Muscle of arm (tissue), 12 donors: ENCODE data around the gene PRKCE. TPM values are rescaled to one million over a fixed set of nuclear protein-coding genes. Genes with fewer than 3 reads are reported as not detected.

ENCODE experiments used
- DNase-seq: peaks from one replicate; pipeline ENCODE4 v3.0.0-alpha.2; 2013
- polyA plus RNA-seq, 12 donors: library from polyadenylated mRNA; unstranded; fragments of 120-200 nt; gene quantifications; one replicate each; pipeline ENCODE4 v1.2.1, GENCODE V29; 2013; ENCODE audit not compliant: insufficient read length in 12 of 12

The PRKCE gene
- polyA plus RNA-seq, 12 donors = 4.5 to 17.3 (median 5.4) TPM; not detected in 1

DNA sequence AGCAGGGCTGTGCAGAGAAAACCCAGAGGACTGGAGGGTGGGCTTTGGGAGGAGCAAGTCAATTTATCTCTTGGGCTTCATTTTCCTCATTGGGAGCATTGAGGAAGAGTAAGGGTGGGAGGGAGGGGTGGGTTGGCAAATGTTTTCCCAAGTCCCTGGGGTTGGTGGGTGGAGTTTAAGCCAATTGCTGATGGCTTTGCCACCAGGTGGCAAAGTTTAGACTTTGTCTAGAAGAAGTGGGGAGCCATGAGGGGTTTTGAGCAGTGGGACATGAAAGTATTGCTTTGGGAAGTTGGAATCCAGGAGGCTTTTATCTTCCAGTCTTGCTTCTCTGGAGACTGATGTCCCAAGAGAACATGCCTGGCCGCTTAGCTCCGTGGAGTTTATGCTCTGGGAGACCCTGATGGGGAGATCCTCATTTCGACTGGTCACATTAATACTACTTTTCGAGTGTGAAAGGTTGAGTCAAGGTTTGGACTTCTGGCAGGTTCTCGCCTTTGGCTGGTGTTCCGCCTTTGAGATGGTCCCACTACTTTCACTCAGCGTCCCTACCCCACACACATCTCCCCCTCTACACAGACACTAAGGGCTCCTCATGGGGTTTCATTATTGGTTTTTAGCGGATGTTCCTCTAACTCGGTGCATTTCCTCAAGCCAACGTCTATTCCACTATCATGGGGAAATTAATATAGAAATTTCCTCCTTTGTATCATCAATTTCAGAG lies 126.7 kb downstream of the PRKCE start:
- no peak for DNase-seq

DNA sequence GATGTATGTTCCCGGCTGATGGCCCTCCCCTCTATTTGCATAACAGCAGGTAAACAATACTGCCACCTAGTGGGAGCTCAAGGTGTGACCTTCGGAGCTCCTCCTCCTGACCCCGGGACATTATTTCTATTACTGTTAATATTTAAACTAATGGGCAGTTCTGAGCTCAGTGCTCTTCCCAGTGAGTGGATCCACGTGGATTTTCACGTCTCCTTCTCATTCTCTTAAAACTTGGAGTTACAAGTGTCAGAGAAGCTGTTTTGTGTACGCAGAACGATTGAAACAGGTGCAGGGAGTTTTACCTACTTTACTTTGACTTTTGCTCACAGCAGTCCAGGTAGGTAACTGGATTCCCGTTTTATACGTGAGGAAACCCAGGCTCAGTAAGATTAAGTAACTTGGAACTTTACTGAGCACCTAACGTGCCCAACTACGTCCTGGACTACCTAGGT lies 127.3 kb downstream of the PRKCE start:
- peak; percentile 53 for DNase-seq

DNA sequence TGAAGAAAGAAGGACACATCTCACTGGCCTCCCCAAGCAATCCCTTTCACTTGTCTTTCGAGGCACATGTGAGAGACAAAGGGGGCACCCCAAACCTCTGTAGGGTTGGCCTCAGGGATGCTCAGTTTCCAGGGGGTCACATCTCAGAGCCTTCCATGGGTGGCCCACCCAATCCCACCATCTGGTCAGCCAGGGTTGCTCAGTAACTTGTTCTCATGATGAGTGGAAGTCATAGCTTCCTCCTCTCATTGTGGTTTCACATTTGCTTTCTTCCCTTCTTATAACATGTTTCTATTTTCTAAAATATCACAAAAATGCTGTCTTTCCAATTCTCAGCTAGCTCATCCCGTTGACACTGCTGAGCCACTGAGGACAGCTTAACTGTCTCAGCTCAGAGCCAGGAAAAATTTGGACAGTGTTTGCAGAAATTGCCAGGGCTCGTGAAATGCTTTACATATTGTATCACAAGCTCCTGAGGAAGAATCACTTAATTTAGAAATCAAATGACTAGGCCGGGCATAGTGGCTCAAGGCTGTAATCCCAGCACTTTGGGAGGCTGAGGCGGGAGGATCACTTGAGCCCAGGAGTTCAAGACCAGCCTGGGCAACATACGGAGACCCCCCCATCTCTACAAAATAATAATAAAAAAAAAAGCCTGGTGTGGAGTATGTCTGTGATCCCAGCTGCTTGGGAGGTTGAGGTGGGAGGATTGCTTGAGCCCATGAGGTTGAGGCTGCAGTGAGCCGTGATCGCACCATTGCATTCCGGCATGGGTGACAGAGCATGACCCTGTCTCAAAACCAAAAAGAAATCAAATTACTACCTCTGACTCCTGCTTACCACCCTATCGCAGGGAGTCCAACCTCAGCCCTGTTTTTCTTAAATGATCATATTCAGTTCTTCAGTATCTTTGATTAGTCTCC lies 129.3 kb downstream of the PRKCE start:
- DNase-seq = no peak

DNA sequence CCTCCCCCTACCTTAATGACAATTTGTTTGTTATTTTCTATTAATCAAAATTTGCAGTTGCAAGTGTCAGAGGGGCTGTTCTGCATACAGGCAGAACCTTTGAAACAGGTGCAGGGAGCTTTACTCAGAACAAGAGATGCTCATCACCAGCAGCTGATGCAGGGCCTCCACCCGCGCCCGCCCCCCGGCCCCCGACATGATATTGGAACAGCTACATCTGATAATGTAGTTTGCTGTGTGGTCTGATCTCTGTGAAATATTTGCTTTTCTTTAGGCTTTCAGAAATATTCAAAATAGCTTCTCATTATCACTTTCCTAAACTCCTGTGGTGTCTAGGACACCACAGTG lies 130.0 kb downstream of the PRKCE start:
- DNase-seq = no peak

DNA sequence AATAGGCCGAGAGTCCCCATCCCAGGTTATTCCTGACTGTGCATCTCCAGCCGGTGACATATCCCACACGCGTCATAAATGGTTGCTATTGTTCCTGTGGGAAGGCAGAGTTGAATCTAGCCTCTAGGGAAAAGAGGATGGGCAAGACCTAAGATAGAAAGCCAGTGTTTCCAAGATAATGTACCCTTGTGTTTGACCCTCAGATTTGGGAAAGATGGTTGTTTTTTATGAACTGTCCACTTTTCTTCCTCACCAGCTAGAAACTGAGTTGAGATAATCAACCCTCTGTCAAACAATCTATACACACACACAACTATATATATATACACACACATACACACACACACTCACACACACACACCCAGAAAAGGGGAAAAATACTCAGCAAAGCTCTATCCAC lies 131.0 kb downstream of the PRKCE start:
- DNase-seq = no peak

DNA sequence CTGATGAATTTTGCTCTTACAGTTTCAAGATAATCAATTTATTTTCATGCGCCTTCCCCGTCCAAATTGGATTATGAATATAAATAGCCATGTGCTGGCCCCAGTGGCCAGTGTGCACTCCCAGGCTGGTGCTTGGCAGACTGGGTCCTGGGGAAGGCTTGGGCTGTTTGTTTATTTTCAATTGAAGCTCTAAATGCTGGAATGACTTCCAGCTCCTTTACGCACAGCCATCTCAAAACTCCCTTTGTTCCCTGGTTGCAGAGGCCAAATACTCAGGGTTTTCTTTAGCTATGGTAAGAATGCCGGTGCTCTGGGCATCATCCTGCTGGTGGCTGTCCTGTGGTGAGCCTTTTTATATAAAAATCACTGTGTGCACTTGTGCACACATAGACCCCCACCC lies 131.5 kb downstream of the PRKCE start:
- no peak for DNase-seq

DNA sequence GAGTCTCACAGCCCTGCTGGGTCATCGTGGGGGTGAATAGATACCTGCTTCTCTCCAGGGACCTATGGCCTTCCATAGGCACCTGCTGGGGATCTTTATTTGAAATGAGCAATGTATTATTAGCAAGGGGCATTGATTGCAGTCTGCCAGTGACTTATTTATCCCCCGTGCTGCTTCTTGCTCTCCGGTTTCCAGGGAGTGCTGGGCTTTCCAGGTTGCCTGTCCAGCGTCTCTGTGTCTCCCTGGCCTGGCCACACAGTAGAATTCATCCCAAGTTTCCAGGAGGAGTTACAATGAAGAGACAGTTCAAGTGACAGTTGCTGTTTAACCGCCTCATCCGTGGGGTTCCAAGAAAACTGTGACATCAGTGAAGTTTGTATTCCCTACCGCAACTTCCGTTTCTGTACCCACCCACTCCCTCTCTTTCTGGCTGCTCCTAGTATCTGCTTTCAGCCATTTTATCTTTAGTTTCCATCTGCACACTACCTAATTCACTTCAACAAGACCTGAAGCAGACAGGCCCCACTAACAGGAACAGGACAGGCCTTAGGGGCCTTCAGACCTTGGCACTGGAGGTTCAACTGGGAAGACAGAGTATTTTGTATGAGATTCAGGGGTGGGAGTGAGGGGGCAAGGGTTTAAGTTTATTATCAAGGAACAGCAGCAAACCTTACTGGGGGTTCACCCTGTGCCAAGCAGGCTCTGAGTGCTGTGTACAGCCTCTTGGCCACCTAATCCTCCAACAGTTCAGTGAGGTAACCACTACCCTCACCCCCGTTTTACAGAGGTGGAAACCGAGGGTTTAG lies 134.8 kb downstream of the PRKCE start:
- DNase-seq = no peak

DNA sequence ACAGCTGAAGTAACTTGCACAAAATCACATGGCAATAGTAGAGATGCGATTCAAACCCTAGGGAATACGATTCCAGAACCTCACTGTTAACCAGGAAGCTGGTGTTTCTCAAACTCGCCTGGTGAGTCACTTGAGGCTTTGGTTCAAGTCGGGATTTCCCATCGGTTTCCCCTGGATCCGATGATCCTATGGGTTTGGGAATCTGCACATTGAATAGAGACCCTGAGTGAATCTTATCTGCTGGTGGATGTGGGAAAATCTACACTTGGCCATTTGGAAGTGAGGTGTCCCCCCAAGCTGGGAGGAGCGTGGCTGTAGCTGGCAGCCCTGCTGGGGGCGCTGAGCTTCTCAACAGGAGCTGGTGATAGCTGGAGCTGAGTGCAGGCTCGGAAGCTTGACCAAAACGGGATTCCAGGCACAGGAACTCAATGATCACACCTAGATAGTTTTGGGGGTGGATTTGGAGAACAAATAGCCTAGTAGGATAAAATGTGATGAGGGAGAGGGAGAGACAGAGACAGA lies 135.4 kb downstream of the PRKCE start:
- DNase-seq = no peak

DNA sequence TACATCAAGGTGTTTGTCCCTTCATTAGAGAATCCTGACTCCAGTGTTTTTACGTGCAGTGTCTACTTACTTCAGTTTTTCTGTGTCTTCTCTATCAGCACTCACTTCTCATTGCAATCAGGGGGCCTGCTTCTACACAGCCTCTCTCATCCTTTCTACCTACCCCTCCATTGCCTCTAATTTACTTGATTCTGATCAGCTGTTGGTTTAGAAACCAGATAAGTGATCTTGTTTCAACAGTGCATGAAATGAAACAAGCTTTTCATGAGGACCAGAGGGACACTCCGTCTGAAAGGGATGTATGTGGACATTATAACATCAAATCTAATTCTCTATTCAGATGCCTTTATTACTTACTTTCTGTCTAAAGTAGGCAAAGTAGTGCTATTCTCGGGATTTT lies 136.9 kb downstream of the PRKCE start:
- no peak for DNase-seq

DNA sequence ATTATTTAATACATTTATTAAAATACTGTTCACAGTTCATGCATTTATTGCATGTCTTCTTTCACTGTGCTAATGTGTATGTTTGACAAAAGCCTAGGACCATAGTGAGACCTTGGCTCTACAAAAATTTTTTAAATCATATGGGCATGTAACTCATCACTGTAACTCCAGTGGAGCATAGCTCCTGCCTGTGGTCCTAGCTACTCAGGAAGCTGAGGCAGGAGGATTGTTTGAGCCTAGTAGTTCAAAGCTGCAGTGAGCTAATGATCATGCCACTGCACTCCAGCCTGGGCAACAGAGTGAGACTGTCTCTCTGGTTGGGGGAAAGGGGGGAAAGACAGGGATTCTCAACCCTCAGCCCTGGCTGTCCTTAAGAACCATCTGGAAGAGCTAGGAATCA lies 137.8 kb downstream of the PRKCE start:
- DNase-seq = no peak

DNA sequence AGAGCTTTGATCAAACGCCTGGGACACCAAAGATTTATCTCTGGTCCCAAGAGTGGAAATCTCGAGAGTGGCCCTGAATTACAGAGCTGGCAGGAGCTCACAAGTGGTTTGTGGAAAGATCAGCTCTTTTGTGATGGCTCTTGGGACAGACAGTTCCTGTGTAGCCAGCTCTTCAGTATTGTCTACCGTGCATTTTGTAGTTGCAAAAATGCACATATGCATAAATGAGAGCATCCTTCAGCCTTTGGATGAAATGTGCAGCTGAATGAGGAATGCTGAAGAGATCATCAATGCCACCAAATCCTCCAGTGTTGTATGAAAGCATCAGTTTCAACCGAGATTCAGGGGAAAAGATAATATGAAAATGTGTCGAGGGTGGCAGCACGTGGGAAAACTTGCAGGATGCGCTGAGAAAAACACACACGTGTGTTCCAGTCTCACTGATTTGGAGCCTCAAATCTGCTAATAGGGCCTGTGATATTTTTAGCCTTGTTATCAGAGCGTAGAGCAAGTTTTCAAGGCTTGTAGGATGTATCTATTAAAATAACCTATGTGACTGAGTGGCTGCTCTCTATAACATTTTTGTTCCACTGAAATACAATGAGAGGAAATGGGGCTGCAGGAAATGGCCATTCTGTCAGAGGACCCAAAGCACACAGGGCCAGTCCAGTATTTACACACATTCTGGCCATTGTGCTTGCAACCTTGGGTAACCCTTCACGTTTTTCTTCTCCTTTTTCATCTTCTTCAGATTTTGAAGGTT lies 138.7 kb downstream of the PRKCE start:
- no peak for DNase-seq

DNA sequence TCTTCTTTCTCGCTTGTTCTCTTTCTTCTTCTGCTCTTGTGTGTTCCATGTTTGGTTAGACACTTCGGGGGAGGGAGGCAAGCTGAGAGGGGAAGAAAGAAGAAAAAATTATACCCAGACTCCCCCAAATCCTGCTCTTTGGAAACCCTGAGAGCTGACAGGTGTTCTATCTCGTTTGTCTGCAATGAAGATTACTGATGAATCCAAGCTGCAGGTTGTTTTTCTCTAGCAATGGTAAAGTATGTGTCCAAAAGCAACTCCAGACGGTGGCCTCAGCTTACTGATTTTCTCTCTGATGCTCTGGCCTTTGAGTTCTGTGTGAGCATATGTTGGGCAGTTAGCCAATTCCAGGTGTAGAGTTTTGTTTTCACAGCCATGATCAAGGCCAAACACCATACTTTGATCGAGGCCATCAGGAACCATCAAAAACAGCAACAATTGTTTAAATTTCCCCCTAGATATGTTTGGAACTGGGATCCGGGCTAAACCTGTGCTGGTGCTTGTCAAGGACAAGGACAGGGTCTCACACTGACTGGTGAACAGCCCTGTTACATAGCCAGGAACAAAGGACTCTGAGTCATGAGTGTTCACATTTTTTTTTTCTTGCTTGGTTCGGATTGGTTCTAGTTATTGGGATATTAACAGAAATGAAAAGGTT lies 142.0 kb downstream of the PRKCE start:
- DNase-seq = no peak

DNA sequence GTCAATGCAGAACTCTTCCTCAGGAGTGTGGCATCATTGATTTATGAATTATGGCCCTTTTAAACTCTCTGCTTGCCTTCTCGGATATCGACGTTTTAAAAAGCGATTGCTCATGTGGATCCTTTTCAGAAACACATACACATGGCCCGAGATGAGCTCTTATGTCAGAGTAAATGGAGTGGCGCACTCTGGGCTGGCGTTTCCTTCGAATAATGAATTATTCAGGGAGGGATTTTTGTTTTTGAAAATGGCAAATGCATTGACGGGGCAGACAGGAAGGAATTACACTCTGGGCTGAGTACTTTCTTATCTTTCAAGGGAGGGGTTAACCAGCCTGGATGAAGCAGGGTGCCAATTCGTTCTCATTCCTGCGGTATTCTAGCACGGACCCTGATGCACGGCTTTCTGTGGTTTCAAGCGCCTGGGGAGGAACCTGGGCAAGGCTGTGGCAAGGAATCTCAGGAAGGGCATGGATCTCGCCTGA lies 142.7 kb downstream of the PRKCE start:
- no peak for DNase-seq

DNA sequence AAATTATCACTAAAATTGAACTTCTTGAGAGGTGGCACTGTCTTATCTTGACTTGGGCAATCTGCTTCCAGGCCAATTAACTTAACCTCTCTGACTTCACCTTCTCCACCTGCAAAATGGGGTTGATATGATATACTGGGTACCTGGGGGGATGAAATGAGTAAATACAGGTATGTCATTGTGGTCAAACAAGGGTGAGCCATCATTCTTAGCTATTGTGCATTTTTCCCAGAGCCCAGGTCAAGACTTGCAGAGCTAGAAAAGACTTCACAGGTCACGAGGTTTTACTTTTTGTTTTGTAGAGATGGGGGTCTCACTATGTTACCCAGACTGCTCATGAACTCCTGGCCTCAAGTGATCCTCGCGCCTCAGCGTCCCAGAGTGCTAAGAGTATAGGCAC lies 145.0 kb downstream of the PRKCE start:
- no peak for DNase-seq

DNA sequence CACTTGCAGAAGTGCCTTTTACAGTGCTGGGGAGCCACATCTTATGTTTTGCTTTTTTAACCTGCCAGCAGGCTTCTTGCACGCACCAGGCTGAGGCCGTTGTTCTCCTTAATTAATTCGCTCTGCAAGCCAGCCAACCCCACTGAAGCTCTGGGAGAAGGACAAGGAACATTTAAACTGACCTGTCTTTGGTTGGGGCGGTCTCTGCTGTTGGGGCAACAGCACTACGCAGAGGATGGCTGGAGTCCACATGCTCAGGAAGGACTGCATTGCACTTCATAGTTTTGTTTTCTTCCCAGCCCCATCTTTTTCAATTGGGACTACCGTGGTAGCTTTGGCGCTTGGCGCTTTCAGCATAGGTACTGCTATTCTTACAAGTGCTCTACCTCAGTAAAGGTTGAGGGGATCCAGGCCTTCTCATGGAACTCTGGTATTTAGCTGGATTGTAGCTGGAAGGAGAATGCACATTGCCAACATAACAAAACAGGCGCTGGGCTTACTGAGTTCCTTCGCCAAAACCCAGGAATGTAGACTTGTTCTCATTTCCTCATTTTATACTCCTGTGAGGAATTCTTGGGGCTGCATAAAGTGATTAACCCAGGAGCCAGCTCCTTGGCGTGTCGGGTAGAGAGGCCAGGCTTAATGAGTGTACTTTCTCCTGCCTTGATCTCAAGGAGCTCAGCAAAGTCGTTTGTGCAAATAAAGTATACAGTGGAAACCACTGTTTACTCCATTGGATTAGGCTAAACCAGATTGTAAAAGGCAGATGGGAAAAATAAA lies 146.2 kb downstream of the PRKCE start:
- DNase-seq = no peak

DNA sequence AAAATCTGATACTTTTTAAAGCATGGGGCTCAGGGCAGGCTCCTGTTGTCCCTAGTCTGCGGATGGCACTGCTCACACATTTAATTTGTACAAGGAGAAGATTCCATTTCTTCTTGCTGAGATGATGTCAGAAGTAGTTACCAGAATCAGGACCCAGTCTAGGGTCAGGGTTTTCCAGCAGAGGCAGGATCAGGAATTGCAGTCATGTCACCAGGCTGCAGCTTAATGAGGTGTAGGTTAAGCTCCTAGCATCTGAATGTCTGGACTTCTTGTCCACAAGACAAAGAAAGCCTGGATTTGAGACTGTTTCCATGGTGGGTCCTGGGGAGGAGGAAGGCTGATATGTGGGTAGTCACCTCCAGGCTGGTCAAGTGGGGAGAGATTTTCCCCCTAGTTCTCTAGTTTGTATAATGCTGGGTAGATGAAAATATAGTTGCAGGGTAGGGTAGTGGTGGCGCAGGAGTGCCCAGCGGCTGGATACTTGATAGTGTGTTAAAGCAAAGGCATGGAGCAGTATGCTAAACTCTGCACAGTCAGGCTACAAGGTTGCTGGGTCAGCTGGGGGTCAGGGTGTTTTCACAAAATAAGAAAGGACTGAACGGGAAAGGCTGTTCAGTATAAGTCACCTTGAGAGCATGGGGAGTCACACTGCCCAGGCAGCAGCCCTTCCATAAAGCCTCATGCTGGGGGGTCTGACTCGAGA lies 148.4 kb downstream of the PRKCE start:
- no peak for DNase-seq

DNA sequence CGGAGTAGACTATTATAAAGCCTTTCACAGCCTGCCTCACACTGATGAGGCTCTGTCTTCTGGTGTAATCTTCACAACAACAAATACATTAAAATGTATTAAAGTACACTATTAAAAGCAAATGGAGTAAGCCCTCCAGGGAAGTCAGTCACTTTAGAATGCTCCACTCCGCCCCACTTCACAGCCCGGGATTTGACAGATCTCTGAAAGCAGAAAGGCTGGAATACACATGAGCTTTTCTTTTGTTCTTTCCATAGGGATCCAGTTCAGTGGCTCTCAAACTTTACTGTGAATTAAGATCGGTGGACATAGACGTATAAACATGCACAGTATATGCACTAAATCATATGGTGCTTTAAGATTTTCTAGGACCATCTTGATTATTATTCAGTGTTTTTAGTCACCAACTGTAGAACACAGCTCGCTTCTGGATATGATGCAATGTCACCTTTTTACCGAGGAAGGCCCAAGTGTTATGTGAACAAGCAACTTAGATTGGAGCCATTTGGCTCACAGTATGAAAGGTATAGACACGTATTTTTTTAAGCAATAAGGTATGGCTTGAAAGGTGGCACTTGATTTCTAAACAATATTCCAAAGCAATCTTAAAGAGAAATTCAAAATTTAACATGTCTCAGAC lies 151.1 kb downstream of the PRKCE start:
- no peak for DNase-seq

DNA sequence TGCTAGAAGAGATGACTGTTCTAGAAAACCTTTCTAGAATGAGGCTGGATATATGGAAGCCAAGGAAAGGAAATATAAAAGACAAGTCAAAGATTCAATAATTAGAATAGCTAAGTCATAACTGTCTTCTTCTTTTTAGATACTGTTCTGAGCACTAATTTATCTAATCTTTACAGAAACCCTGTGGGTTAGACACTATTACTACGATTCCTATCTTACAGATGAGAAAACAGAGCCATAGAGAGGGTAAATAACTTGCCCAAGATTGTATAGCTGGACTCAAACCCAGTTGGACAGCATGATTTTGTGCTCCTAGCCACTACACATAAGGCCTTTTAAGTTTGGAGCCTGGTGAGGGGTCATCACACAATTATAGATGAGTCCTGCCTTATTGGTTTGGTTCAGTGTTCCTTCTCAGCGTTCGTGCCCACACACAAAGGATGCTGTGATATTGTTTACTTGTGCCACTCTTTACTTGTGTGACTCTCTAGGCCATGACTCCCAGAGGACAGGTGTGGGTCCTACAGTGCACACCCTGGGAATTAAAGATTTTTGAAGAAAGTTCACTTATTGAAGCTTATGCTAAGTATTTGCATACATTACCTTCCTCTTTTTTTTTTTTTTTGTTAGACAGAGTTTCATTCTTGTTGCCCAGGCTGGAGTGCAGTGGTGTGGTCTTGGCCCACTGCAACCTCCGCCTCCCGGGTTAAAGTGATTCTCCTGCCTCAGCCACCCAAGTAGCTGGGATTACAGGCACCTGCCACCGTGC lies 153.7 kb downstream of the PRKCE start:
- DNase-seq = no peak
